ENCODE results near the gene SPINK4. TPM values are rescaled to one million over a fixed set of nuclear protein-coding genes. Genes with fewer than 3 reads are reported as not detected.

The SPINK4 gene
- total RNA-seq, 1 experiment from 2014 or later = not detected

DNA sequence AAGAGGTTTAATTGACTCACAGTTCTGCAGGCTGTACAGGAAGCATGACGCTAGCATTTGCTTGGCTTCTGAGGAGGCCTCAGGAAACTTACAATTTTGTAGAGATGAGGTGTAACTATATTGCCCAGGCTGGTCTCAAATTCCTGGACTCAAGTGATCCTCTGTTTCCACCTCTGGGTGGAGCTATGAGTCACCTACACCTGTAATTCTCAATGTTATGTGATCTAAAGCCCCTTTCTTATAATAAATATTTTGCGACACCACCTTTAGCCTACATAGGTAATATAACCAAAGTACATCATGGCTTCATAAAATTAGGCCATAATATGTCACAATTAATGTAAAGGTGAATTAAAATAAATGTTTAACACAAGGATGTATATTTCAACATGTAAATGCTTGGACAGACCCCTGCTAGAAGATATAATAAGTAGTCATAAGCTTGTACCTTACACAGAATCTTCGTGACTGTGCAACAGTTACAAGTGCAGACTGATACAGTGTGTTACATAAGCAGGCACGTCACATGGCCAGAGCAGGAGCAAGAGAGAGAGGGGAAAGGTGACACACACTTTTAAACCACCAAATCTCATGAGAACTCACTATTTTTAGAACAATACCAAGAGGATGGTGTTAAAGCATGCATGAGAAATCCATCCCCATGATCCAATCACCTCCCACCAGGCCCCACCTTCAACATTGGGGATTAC, 29.8 kb upstream of the SPINK4 start:
- no TSS peak for BruUV-seq (replicated peaks)
- no peaks in the 10 kb centered on the region for H3K36me3 ChIP-seq (ENCODE audit: control insufficient read depth in 1 of 2, insufficient read depth in 2 of 2, low read length in 2 of 2)
- no peaks in the 10 kb centered on the region for H4K20me1 ChIP-seq (ENCODE audit: insufficient read depth)
- H3K4me2 ChIP-seq (ENCODE audit: low read length) = no peak overlapping the region
- H2AFZ ChIP-seq (ENCODE audit: low read depth, low read length, poor library complexity, severe bottlenecking) = no peak overlapping the region
- no peak for DNase-seq (ENCODE audit: low read depth, low spot score)
- no peak overlapping the region for H3K27ac ChIP-seq (ENCODE audit: low read depth, low read length)
- ChIA-PET POLR2A (no interaction called here), CTCF (no interaction called here), RAD21 (ENCODE audit: low non-redundant PET in 1 of 2, low total read pairs in 2 of 2, uncharacterized antibody in 2 of 2, unreplicated experiment in 2 of 2) (no interaction called here)
- no peak for TF ChIP-seq EZH2phosphoT487 (IDR thresholded peaks at IDR 0.05; ENCODE audit: borderline replicate concordance)
- TF ChIP-seq ELF1 (IDR thresholded peaks at IDR 0.05; ENCODE audit: borderline replicate concordance, low read depth) = no peak
- TF ChIP-seq POLR2AphosphoS5 (IDR thresholded peaks at IDR 0.05; ENCODE audit: low read depth, low read length) = no peak
- no peak for TF ChIP-seq REST (IDR thresholded peaks at IDR 0.05; ENCODE audit: low read depth)
- TF ChIP-seq, protein P1, sequence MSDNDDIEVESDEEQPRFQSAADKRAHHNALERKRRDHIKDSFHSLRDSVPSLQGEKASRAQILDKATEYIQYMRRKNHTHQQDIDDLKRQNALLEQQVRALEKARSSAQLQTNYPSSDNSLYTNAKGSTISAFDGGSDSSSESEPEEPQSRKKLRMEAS (IDR thresholded peaks at IDR 0.05) = no peak
- no peak for TF ChIP-seq SRF (IDR thresholded peaks at IDR 0.05; ENCODE audit: low read depth)
- 0 out of 2 replicates have a peak, but pooled peaks have one; percentile 3 for TF ChIP-seq RAD21 (IDR thresholded peaks at IDR 0.05; ENCODE audit: low read depth)
- TF ChIP-seq ZNF274 (IDR thresholded peaks at IDR 0.05; ENCODE audit: low read depth, low read length) = no peak
- H3K9ac ChIP-seq (ENCODE audit: low read length) = no peak overlapping the region
- ATAC-seq = no peak
- no peaks in the 10 kb centered on the region for H3K79me2 ChIP-seq (ENCODE audit: insufficient read depth, low read length)
- H3K4me3 ChIP-seq (replicated peaks in 1 of 2; ENCODE audit: low read depth in 1 of 2, low read length in 2 of 2) = no peak overlapping the region
- peaks cover 14 to 26% of the 10 kb centered on the region in 2 experiments for H3K4me1 ChIP-seq (ENCODE audit: control insufficient read depth in 1 of 2, insufficient read depth in 2 of 2, low read length in 2 of 2)
- H3K9me2 ChIP-seq (ENCODE audit: insufficient read depth) = no peaks in the 10 kb centered on the region; the same call in 1 of the 2 replicates
- no peaks in the 10 kb centered on the region for H3K27me3 ChIP-seq (ENCODE audit: insufficient read depth, low read length)
- intact Hi-C loops (cut with micrococcal nuclease) = no loop called here
- no peaks in the 10 kb centered on the region for H3K9me3 ChIP-seq (ENCODE audit: control insufficient read depth in 1 of 2, insufficient read depth in 1 of 2, low read depth in 1 of 2, low read length in 2 of 2)

All from HCT116 (cell line).